ENCODE measurements around the gene KIF17.

- no peak for TF ChIP-seq CTCF (IDR thresholded peaks at IDR 0.05)
- TF ChIP-seq POLR2A (IDR thresholded peaks at IDR 0.05): no peak
These were observed 57.0 kb downstream of the KIF17 start for GRCh38 chr1:20660847-20661206.

Measured in upper lobe of left lung (tissue), 4 donors.